ENCODE results near the gene BCKDK.
"Not testable (repeated sequence)": the region's sequence is repeated elsewhere in the genome, so short reads cannot be mapped to it uniquely, and the experiment has no call there.

Gene BCKDK

DNA sequence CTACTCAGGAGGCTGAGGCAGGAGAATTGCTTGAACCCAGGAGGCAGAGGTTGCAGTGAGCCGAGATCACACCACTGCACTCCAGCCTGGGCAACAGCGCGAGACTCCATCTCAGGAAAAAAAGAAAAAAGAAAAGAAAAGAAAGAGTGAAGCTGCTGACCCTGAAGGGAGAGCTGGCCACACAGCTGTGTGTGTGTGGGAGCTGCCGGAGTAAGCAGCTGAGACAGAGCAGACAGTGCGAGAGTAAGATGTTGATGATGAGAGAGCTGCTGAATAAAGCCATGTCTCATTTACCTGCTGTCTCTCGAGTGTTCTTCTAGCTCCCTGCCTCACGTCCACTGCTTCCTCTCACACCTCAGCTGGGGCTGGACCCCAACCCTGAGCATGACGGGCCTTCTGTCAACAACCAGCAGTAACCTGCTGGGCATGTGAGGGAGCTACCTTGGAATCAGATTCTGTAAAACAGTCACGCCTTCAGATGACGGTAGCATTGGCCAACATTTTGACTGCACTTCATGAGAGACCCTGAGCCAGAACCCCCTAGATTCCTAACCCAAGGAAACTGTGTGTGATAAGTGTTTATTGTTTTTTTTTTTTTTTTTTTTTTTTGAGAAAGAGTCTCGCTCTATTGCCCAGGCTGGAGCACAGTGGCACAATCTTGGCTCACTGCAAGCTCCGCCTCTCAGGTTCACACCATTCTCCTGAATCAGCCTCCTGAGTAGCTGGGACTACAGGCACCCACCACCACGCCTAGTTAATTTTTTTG lies 7.1 kb upstream of the BCKDK start:
- not testable (repeated sequence) for DNase-seq

DNA sequence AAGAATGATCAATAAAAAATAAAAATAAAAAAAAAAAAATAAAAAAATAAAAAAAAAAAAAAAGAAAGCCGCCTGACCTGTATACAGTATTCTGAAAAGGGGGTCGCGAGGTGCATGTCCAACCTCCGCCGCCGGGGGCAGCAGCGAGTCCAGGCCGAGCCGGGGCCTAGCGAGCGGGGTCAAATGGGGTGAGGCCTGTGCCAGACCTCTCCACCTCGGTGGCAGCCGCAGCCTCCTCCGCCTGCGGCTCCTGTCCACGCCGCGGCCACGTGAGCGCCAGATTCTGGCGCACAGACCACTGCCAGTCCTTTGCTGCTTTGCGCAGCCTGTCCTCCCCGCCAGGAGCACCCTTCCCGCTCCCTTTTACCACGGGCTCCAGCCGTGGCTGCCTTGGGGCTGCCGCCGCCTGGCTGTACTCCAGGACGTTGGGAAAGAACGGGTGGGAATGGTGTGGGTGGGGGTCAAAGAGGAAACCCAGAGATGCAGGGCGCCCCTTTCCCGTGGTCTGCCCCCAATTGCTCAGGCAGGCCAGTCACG lies 2.4 kb upstream of the BCKDK start:
- peak; percentile 83 for DNase-seq

DNA sequence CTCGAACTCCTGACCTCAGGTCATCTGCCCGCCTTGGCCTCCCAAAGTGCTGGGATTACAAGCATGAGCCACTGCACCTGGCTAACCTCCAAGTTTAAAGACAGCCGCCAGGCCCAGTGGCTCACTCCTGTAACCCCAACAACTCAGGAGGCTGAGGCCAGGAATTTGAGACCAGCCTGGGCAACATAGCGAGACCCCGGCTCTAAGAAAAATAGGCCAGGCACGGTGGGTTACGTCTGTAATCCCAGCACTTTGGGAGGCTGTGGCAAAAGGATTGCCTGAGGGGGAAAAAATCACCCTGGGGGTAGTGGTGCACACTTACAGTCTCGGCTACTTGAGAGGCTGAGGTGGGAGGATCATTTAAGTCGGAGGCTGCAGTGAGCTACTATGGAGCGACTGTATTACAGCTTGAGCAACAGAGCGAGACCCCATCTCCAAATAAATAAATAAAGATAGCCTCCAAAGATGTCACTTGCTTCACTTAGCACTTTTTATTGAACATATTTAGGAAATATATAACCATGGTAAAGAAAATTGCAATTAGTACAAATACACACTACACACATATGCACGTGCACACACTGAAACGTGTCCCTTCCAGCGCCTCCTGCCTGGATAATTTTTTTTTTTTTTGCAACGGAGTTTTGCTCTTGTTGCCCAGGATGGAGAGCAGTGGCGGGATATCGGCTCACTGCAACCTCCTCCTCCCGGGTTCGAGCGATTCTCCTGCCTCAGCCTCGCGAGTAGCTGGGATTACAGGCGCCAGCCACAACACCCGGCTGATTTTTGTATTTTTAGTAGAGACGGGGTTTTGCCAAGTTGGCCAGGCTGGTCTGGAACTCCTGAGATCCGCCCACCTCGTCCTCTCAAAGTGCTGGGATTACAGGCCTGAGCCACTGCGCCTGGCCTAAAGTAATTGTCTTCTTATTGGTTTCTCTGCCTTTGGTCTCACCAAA lies 1.4 kb upstream of the BCKDK start:
- no peak for DNase-seq

DNA sequence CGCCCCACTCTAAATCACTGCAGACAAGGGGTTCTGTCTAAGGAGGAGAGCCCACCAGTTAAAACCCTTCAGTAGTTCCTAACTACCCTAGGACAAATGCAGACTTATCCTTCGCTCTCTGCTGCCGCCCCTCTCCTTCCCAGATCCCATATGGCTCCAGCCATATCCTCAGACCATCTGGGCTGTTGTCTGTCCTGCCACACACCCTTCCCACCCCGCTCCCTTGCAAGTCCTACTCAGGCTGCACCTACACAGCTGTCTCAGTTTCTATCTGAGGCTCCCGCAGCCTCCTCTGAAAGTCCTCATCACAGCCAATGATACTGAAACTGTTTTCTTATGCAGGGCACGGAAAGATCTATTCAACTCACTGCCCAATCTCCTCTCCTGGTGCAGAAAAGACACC lies 720 bp upstream of the BCKDK start:
- no peak for DNase-seq

DNA sequence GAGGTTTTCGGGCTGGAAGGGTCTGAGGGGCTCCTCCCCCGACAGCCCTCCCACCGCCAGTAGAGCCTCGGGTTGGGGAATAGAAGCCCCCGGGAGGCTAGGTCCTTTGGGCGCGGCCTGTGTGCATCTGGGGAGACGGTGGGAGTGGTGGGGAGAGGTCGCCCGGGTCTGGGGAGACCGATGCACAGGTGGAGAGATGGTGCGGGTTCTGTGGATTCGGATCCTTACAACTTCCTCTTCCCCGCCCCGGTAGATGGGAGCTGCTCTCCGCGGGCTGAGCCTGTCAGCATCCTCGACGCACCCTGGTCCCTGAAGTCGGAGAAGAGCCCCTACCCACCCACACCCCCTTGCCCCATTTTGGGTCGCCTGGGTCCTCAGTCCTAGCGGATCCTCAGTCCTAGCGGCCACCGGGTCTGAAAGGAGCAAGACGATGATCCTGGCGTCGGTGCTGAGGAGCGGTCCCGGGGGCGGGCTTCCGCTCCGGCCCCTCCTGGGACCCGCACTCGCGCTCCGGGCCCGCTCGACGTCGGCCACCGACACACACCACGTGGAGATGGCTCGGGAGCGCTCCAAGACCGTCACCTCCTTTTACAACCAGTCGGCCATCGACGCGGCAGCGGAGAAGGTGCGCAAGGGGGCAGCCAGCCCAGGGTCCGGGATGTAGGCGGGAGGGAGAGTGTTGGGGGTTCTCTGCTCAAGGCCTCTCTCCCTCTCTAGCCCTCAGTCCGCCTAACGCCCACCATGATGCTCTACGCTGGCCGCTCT lies 790 bp downstream of the BCKDK start:
- no peak for DNase-seq

DNA sequence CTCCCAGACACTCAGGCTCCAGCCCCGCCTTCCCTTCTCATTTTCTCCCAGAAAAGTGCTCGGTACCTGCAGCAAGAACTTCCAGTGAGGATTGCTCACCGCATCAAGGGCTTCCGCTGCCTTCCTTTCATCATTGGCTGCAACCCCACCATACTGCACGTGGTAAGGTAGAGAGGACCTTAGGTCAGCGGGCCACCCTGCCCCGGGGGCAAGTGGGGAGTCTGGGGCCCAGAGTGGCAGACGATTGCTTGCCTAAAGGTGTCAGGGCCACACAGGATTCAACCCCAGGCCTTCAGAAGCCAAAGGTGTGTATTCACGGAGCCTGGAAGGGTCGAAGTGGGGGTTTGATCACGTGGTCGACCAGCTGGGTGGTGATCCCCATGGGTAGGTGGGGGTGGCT lies 1.4 kb downstream of the BCKDK start:
- DNase-seq: no peak

DNA sequence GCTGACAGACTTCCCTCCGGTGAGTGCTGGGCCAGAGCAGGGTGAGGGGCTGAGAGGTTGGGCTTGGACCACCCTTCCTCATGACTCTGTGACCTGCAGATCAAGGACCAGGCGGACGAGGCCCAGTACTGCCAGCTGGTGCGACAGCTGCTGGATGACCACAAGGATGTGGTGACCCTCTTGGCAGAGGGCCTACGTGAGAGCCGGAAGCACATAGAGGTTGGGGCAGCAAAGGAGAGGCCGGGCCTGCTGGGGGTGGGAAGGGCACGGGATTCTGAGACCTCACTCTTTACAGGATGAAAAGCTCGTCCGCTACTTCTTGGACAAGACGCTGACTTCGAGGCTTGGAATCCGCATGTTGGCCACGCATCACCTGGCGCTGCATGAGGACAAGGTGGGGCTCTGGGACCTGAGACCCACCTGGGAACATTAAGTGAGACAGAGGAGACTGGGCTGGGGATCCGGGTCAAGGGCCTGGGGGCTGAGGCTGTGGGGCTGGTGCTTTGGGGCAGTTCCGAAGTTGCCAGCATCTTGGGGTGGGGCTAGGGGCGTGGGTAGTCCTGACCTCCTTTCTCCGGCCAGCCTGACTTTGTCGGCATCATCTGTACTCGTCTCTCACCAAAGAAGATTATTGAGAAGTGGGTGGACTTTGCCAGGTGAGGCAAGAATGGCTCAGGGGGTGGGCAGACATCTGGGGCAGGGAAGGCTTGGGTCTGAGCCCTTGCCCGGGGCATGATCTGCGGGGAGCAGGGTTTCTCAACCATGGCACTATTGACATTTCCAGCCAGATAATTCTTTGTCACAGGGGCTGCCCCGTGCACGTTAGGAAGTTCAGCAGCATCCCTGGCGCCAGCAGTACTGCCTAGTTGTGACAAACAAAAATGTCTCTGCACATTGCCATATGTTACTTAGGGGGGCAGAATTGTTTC lies 2.2 kb downstream of the BCKDK start:
- DNase-seq: no peak

DNA sequence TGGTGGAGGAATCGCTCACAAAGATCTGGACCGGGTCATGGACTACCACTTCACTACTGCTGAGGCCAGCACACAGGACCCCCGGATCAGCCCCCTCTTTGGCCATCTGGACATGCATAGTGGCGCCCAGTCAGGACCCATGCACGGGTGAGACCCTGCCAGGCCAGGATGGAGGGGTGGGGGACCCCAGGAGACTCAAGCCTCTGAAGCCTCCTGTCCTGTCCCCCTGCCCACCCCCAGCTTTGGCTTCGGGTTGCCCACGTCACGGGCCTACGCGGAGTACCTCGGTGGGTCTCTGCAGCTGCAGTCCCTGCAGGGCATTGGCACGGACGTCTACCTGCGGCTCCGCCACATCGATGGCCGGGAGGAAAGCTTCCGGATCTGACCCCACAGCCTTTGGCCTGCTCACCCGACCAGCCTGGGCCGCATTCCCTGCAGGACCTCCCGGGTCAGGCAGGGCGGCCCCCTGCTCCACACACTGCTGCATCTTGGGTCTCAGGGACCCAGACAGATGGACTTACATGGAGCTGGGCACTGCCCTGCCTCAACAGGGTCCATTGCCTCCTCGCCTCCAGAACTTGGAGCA lies 3.8 kb downstream of the BCKDK start:
- no peak for DNase-seq

DNA sequence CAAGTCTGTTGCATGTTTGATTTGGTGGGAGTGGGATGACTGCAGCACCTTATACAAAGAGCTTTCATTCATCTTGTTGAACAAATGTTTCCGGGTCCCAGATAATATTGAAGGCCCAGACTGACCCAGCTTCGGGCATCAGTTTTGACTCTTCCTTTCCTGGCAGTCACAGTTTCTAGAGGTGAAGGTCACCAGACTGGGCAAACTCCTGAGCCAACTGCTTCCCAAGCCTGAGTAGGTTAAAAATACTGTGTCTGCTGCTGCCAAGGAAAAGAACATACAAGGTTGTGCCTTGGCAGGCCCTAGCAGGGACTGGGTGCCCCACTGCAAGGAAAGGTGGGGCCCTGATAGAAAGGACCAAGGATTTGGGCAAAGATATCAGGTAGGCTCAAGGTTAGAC lies 4.5 kb downstream of the BCKDK start:
- no peak for DNase-seq

DNA sequence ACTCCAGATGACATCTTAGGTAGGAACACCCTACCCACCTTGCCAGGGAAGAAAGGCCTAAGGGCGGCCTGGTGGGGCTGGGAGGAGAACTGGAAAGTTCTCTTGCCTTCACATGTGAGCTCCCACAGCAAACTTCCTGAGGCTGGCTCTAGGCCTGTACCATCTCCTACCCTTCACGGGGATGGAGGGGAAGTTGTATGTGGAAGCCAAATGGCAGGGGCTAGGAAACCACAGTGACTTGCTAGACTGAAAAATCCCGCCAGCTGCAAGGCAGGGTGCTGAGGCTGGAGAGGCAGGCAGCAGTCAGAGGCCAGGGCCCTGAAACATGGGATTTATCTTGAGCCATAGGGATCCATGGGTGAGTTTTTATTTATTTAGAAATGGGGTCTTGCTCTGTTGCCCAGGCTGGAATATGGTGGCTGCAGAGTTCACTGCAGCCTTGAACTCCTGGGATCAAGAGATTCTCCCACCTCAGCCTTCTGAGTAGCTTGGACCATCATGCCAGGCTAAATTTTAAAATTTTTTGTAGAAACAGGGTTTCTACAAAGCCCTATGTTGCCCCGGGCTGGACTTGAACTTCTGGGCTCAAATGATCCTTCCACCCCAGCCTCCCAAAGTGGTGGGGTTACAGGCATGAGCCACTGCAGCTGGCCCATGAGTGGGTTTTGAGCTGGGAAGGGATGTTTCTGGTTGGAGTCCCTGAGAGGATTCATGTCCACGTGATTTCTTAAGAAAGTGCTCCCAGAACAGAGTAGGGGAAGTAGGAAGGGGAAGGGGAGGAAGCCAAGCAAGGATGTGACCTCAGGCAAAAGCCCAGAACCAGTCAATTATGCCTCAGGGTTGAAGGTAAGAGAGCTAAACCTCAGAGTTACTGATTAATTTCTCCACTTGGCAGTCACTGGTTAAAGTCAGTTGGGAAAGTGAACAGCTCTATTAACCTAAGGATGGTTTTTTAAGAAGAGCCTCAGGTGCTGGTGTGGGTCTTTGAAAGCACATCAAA lies 5.2 kb downstream of the BCKDK start:
- DNase-seq: no peak

DNA sequence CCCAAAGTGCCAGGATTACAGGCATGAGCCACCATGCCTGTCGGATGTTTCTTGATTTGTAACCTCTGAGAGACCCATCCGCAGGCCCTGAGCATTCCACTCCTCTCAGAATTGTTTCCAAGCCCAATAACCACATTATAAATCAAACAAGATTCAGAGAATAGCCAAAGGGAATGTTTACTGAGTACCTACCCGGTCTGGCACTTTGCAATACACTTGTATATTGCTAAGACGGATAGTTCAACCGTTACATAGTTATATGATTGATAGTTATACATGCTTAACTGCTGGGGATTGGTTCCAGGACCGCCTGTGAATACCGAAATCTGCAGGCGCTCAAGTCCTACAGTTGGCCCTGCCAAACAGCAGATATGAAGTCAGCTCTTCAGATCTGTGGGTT lies 6.3 kb downstream of the BCKDK start:
- DNase-seq: no peak

DNA sequence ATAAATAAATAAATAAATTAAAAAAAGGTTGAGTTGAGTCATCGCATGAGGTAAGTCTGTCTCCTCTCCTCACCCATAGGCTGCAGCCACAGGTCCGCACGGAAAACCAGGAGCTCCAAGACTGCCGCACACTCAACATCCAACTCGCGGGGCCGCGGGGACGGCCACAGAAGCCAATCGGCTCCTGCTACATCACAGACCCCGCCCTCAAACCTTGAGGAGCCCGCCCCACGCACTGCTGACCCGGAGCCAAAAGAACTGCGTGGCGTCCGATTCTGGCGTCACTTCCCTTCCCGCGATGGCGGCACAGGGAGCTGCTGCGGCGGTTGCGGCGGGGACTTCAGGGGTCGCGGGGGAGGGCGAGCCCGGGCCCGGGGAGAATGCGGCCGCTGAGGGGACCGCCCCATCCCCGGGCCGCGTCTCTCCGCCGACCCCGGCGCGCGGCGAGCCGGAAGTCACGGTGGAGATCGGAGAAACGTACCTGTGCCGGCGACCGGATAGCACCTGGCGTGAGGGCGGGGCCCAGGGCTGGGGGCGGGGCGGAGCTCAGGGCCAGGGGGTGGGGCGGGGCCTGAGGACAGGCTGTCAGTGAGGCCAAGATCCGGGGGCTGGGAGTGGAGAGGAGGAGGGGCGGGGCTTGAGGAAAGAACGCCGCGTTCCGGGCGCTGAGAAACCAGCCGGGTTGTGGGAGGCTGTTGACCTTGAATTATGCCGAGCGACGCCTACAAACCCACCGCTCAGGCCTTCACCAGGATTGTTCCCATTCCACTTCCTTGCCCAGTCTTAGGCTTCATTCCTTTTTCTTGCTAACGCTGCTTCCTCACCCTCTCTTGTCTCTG lies 9.4 kb downstream of the BCKDK start, which contains the start of gene KAT8:
KAT8 (plus strand) TSS at position 281 of the 839 bp plus-strand sequence; CDS start at position 299, 18 bp downstream.
- DNase-seq: peak; percentile 95

DNA sequence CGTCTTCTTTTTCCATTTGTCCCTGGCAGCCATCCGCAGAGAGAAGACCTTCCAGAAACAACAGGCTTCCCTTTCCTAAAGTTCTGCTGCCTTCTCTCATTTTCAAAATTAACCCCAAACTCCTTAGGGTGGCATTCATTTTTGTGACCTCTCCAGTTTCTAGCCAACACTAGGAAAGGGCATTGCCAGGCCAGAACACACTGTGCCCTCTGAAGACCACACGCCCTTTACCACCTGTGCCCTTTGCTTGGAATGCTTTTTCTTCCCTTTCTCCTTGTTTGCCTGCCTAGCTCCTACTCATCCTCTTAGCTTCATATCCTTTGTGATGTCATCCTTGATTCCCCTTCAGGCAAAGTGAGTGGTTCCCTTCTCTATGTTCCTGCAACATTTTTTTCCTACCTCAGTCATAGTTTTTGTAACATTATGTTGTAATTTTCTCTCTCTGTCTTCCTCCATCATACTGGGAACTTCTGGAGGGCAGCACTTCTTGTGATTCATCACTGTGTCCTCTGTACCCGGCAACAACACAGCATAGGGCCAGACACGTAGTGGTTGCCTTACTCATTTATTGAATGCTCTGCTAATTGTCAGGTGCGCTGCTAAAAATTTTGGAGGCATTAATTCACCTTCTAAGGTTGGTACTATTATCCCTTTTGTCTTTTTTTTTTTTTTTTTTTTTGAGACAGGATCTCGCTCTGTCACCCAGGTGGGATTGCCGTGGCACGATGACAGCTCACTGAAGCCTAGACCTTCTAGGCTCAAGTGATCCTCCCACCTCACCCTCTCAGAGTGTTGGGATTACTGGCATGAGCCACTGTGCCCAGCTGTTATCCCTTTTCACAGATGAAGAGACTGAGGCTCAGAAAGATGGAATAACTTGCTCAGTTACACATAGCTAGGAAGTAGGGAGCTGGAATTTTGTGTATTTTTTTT lies 10.3 kb downstream of the BCKDK start:
- DNase-seq: no peak

DNA sequence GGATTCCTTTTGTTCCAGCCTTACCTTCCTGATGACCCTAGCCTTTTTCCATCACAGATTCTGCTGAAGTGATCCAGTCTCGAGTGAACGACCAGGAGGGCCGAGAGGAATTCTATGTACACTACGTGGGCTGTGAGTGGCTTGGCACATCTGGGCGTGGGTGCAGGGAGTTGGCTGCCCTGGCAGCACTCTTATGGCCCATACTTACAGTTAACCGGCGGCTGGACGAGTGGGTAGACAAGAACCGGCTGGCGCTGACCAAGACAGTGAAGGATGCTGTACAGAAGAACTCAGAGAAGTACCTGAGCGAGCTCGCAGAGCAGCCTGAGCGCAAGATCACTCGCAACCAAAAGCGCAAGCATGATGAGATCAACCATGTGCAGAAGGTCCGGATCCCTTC lies 11.9 kb downstream of the BCKDK start:
- no peak for DNase-seq

DNA sequence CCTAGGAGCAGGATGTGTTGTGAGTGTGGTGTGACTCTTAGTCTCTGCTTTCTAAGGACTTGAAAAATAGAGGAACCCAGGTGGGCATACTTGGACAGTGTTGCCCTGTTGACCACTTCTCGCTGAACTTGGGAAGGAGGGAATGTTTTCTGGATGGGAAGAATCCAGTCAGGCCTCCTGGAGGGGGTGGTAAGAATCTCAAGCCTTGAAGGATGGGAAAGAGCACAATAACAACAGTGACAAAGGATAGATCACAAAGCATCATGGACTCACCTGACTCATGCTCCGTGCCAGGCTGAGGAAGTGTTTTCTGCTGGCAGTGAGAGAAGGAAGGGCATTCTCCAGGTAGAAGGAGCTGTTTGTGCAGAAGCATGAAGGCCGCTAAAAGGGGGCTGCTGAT lies 17.7 kb downstream of the BCKDK start:
- DNase-seq: no peak

DNA sequence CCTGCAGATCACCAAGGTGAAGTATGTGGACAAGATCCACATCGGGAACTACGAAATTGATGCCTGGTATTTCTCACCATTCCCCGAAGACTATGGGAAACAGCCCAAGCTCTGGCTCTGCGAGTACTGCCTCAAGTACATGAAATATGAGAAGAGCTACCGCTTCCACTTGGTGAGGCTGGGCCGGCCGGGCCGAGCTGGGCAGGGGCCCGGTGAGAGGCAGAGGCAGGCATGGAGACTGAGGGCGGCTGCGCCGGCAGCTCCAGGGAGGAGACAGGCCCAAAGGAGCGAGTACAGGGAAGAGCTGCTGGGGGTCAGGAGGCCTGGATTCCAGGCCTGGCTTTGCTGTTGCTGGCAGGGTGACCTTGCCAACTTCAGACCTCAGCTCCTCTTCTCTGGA lies 19.0 kb downstream of the BCKDK start:
- no peak for DNase-seq

DNA sequence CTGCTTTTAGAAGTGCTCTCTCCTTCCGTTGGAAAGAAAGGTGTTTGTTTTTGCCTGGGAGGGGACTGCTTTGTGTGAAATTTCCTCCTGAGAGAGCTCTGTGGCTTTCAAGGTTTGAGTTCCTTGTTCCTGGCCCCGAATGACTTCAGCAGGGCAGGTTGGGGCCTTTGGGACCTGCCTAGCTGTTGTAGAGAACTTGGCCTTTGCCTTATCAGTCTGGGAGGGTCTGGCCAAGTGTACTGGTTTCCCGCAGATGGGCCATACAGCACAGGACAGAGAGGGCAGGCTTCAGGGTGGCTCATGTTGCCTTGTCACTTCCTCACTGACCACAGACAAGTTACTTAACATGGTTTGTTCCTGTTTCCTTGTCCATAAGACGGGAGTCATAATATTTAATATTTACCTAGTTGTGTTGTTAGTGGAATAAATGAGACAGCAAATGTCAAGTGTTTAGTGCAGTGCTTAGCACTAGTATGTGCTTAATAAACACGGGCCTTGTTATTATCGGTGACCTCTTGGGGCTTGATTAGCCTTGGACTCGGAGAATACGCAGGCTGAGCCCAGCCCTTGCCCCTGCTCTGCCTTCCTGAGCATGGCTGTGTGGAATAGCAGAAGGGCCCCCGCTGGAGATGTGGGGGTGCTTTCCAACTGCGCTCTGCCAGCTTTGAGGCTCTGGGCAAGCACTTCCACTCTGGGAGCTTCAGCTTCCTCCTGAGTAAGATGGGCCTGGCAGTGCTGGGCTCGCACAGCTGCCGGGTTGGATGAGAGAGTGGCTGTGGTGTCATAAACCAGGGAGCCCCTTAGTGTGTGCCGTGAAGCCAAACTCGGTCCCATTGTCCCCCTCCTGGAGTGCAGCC lies 20.8 kb downstream of the BCKDK start:
- DNase-seq: no peak

All from activated T-cell treated with anti-CD3 and anti-CD28 coated beads, Interleukin-2, amount 50 U/mL, for 1 hour (primary cell).